ENCODE results near the gene FATE1.

FATE1 gene

GRCh38 chrX:151754047-151754429 lies 38.2 kb downstream of the FATE1 start:
- FAIRE-seq (no peak), DNase-seq (ENCODE audit: insufficient read length, low spot score) (no peak)
- no peak for TF ChIP-seq CTCF (IDR thresholded peaks at IDR 0.05; ENCODE audit: insufficient read depth, missing control alignments)

GRCh38 chrX:151754641-151755215 lies 38.9 kb downstream of the FATE1 start:
- FAIRE-seq (no peak), DNase-seq (ENCODE audit: insufficient read length, low spot score) (no peak)
- no peak for TF ChIP-seq CTCF (IDR thresholded peaks at IDR 0.05; ENCODE audit: insufficient read depth, missing control alignments)

- no peak for TF ChIP-seq CTCF (IDR thresholded peaks at IDR 0.05; ENCODE audit: insufficient read depth, missing control alignments)
- DNase-seq (ENCODE audit: insufficient read length, low spot score) (no peak), FAIRE-seq (no peak)
Measured at GRCh38 chrX:151759041-151759708, 43.3 kb downstream of the FATE1 start.

- DNase-seq (ENCODE audit: insufficient read length, low spot score): no peak
- no peak for TF ChIP-seq CTCF (IDR thresholded peaks at IDR 0.05; ENCODE audit: insufficient read depth, missing control alignments)
- FAIRE-seq: no peak
Measured at GRCh38 chrX:151762802-151763201, 47.0 kb downstream of the FATE1 start.

- FAIRE-seq (no peak), DNase-seq (ENCODE audit: insufficient read length, low spot score) (no peak)
- TF ChIP-seq CTCF (IDR thresholded peaks at IDR 0.05; ENCODE audit: insufficient read depth, missing control alignments): no peak
Measured at GRCh38 chrX:151763711-151764110, 47.9 kb downstream of the FATE1 start.

GRCh38 chrX:151765026-151765425 lies 49.2 kb downstream of the FATE1 start:
- FAIRE-seq: no peak
- no peak for TF ChIP-seq CTCF (IDR thresholded peaks at IDR 0.05; ENCODE audit: insufficient read depth, missing control alignments)
- DNase-seq (ENCODE audit: insufficient read length, low spot score): no peak

GRCh38 chrX:151771726-151772125 lies 55.9 kb downstream of the FATE1 start:
- FAIRE-seq: no peak

More at GRCh38 chrX:151771726-151772125, 55.9 kb downstream of the FATE1 start:
- no peak for TF ChIP-seq CTCF (IDR thresholded peaks at IDR 0.05; ENCODE audit: insufficient read depth, missing control alignments)
- no peak for DNase-seq (ENCODE audit: insufficient read length, low spot score)
